Lower leg skin (tissue), 3 donors: ENCODE data around the gene MTX3.

Experiments
- CTCF ChIP-seq, 3 donors: fragments of 450-650 bp; IDR thresholded peaks; one replicate each; pipeline ENCODE4 v1.5.1; 2016; ENCODE audit warnings: antibody characterized with exemption in 3 of 3, mild to moderate bottlenecking in 3 of 3, moderate library complexity in 2 of 3
- POLR2A ChIP-seq, 2 donors: fragments of 450-650 bp; IDR thresholded peaks; one replicate each; pipeline ENCODE4 v1.6.1; 2016 to 2017; ENCODE audit warnings: antibody characterized with exemption in 2 of 2, mild to moderate bottlenecking in 1 of 2, moderate library complexity in 1 of 2

GRCh38 chr5:79959407-79959806, 31.7 kb downstream of the MTX3 start:
- TF ChIP-seq CTCF (IDR thresholded peaks at IDR 0.05) = no peak
- TF ChIP-seq POLR2A (IDR thresholded peaks at IDR 0.05) = no peak
